NT2/D1 (cell line): ENCODE measurements around the gene BABAM1.

Experiments used
- SUZ12 ChIP-seq: IDR thresholded peaks from 2 replicates; pipeline ENCODE4 v1.6.1; 2011; ENCODE audit not compliant: insufficient read length, insufficient read depth; ENCODE audit errors: extremely low read depth
- YY1 ChIP-seq: IDR thresholded peaks from 2 replicates; pipeline ENCODE4 v1.6.1; 2011; ENCODE audit not compliant: insufficient read length, insufficient read depth
- ZNF274 ChIP-seq: IDR thresholded peaks from 2 replicates; pipeline ENCODE4 v1.6.1; 2011; ENCODE audit warnings: mild to moderate bottlenecking, low read depth, low read length

GRCh38 chr19:17227798-17228367 lies 39.4 kb upstream of the BABAM1 start:
- TF ChIP-seq YY1 = no peak
- TF ChIP-seq ZNF274 = no peak
- no peak for TF ChIP-seq SUZ12
